HPDE6-E6E7 (cell line): ENCODE results near the gene ATF2.

Experiments
- DNase-seq: peaks from one replicate; pipeline ENCODE4 v3.0.0; 2011; ENCODE audit warnings: missing footprints; ENCODE audit errors: extremely low spot score

ATF2 gene, protein sequence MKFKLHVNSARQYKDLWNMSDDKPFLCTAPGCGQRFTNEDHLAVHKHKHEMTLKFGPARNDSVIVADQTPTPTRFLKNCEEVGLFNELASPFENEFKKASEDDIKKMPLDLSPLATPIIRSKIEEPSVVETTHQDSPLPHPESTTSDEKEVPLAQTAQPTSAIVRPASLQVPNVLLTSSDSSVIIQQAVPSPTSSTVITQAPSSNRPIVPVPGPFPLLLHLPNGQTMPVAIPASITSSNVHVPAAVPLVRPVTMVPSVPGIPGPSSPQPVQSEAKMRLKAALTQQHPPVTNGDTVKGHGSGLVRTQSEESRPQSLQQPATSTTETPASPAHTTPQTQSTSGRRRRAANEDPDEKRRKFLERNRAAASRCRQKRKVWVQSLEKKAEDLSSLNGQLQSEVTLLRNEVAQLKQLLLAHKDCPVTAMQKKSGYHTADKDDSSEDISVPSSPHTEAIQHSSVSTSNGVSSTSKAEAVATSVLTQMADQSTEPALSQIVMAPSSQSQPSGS

DNA sequence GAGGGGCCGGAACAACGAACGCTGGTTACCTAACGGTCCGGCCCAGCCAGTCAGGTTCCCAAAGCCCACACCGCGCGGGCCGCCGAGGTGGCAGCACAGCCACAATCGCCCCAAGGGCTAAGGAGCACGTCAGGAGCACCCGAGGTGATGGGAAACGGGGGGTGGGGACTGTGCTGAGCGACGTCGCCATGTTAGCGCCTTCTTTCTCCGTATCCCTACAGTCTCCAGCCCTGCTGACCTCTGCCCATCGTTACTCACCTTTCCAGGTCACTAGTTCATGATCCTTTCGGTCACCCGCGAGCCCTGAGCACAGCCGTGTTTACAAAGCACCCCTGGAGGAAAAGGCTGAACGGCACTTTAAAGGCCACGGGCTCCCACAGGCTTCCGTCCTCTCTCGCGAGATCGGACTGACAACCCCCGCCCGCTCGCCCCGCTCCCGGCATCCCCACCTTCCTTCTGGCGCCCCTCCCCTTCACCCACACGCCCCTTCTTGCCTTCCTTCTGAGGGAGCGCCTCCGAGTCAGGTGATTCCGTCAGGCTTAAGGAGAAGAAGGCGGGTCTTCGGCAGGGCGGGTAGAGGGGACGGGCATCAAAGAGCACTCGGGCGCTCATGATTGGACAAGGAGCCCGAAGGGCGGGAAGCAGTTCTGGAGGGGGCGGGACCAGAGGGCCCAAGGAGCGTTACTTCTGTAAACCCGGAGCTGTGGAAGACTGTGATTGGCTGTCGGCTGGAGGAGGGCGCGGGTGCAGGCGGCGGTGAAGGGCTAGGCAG is at the start of gene ATF2:
Gene ATF2, minus strand, starts transcription at position 412 of the 772 bp plus-strand sequence. CDS start 31,760 bp downstream, outside the sequence.
- peak; percentile 95 for DNase-seq

DNA sequence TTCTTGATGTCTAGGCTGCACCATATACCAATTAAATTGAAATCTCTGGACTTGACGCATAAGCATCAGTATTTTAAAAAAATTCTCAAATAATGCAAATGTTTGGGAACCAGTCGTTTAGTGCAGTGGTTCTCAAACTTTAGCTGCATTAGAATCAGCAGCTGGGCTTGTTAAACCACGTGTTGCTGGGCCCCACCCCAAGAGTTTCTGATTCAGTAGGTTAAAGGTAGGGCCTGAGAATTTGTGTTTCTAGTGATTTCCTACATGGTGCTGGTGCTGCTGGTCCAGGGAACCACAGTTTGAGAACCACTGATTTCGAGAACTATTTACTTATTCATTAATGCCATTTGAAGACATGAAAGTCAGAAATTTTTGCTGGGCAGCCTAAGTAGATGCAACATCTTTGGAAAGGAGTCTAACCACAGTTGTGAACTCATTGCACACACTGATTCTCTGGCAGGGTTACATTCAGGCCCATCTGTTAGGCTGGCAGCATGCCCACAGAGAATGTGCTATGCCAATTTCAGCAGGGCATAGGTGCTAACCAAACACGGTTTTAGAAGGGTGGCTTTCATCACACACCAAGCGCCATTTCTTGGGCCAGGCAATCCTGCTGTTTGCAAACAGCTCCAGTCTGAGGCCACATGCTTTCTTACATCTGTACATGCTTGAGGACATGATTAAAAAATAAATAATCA is 39.9 kb upstream of the ATF2 start:
- DNase-seq = no peak

DNA sequence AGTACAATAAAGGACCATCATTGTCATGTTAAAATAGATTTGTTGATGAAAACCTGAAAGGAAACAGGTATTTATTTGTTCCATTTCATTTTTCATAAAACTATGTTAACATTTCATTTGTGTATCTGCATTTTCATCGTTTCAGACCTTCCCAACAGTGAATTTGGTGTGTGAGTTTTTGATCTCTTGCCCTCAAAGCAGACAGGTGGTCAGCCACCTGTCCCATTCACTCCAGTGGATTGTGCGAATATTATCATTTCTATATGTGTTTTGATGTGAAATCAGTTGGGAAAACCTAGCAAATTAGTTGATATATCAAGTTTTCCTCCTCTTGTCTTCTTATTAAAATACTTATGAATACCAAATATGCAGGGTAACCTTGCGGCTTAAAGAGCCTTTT is 38.9 kb upstream of the ATF2 start:
- DNase-seq = no peak

DNA sequence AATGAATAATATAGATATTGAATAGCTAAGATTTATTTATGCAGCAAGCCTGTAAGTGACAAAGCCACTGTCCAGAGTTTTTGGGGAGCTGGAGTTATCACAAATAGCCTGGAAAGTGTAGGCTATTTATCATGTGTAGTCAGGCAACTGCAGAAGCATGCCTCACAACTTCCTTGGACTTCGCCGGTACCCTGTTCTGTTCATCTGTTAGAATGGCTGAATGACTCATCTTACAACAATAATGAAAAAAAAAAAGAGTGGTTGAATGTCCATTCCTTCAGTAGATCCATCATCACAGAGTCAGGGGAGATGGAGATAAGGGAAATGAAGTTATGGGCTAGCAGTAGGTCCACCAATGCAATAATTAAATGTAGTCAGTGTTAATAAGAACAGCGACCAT is 37.5 kb upstream of the ATF2 start:
- DNase-seq = no peak

DNA sequence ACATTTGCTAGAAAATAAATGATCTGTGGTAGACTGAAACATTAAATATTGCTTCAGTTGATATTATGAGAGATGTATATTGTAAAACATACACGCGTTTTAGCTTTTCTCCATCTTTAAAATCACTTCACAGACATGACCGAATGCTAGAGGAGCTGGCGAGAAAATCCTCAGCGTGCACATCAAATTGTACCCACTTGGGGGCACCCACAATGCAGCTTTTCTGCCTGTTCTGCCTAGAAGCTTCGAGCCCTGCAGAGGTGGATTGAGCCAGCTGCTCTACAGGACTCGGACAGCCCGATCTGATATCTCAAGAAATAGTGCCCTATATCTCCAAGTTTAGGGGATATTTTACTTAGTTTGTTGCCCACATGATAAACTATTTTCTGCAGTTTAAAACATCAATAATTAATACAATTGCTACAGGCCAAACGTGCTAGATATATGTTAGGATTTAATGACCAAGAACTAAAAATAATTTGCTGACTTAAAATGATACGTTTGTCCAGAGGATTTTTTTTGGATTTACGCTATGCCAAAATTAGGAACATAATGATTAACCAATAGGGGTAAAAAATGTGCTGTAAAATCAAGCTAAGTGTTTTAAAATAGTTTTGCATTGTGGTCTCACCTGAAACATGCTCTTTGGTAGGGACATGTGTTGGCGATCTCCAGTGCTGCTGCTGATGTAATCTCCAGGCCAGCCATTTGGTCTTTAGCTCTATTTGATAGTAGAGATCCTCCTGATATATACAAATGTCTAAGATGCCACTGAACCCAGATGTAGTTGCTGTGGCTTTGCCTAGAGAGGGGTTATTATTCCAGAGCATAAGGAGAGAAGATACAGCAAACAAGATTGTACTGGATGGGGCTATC is 35.9 kb upstream of the ATF2 start:
- peak; percentile 20 for DNase-seq

DNA sequence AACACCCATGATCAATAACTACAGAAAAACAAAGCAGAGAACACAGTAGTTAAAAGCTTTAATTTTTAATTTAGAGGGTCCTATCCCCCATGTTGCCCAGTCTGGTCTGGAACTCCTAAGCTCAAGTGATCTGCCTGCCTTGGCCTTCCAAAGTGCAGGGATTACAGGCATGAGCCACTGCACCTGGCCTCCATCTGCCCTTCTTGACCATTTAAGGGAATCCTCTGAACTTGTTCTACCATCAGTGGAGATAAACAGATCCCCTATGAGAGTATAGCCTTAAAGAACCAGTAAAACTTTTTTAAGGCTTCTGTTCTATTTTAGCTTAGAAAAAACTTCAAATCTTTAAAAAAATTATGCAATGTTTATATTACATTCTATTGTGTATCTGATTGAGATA is 27.0 kb upstream of the ATF2 start:
- no peak for DNase-seq

DNA sequence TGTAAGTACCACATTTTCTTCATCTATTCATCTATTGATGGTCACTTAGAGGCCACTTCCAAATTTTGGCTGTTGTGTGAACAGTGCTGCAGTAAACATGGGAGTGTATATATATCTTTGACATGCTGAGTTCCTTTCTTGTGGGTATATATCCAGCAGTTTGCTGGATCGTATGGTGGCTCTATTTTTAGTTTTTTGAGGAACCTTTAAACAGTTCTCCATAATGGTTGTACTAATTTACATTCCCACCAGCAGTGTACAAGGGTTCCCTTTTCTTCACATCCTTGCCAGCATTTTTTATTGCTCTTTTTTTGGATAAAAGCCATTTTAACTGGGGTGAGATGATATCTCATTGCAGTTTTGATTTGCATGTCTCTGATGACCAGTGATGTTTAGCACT is 20.8 kb upstream of the ATF2 start:
- no peak for DNase-seq

DNA sequence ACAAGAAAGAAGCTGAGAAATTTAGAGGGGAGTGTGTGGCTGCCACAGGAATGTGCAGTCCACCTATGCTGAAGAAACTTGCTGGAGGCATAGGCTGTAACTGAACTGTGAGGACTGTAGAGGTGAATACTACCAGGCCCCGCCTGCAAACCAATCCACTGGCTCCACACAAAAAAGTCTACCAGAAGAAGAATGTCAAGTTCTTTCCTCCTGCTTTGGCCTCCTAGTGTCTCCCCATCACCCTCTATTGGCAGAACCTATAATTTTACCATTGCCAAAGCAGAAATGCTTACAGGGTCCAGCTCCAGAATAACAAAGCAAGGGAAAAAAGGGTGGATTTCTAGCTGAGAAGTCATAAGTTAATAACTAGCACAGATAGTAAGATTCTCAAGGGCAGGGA is 19.4 kb upstream of the ATF2 start:
- DNase-seq = no peak

DNA sequence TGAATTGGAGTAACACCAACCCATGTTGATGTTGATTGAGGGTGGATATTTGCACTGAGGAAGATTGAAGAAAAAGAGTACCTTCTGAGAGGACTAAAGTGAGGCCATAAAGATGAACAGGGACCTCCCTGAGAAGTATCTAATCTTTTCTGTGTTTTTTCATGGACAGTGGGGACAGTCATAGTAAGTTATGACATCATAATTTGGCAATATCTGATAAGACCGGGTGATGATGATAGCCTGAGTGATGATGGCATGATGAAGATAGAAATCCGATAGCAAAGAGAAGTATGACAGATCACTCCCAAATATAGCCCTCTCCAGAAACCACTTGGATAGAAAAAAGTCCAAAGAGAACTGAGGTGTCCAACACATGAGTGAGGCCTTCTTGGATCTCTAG is 15.7 kb upstream of the ATF2 start:
- DNase-seq = no peak

DNA sequence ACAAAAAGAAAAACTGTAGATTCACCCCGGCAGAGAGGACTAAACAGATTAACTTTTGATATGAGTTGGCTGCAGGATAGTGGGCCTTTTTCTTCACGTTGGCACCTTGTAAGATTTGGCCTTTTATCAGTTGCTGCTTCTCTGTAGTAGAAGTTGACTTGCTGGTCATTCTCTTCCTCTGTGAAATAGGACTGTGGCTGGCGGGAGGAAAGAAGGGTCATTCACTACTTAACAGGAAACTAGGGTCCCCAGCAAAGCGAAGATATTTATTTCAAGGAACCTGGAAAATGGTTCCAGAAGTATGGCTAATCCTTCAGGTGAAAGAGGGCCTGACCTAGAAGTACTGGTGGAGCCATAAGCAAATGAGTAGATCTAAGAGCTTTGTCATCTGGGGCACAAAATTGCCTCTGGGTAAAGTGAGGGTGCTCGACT is 13.9 kb upstream of the ATF2 start:
- no peak for DNase-seq

DNA sequence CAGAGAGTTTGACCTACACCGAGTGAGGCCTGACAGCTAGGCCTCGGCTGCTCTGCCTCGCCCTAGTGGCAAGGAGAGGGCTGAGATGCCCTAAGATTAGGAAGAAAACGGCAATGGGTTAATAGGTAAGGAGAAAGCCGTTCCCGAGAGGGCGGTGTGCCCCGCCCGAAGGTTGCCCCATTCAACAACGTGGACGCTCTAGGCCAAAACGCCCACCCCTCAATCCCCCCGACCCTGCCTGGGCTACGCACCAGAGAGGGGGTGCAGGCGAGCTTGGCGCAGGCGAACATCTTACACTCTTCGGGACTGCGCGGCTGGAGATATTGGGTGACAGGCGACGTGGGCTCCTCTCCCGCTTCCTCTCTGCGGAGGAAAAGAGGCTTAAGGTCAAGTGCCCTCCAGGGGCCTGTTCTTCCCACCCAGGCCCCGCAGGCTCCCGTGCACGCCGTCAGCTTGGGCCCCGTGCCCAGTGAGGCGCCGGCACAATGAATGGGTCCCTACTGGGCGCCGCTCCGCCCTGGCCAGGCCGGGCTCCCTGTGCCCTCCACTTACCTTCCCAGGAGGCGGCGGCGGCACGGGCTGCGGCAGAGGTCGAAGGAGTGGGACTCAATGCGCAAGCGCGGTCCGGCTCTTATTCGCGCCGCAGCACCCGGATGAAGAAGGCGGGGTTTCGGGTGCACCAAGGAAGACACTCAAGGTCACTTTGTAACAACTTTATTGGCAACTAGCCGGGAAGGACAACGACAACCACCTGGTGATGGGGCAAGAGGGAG is 13.3 kb upstream of the ATF2 start, which contains the start of gene ATP5MC3:
Gene ATP5MC3, minus strand, starts transcription at position 607 of the 773 bp plus-strand sequence. Its CDS starts 317 bp downstream, at position 290.
- peak; percentile 95 for DNase-seq

DNA sequence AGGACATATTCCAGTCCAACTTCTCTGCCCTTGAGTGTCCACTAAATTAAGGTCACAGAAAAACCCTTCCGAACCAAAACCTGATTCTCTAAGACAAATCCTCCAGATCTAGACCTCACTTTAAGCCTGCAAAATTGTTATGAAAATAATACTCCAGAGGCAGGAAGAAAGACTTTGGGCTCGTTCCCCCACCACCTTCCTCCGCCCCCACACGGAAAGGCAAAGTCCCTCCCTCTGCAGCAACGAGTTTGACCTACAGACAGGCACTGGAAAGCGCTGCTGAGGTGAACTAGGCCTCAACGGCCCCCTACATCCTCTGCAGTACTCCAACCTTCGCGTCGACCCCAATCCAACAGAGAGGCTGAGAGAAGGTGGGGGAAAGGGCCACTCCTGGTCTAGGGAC is 12.7 kb upstream of the ATF2 start:
- DNase-seq = no peak

DNA sequence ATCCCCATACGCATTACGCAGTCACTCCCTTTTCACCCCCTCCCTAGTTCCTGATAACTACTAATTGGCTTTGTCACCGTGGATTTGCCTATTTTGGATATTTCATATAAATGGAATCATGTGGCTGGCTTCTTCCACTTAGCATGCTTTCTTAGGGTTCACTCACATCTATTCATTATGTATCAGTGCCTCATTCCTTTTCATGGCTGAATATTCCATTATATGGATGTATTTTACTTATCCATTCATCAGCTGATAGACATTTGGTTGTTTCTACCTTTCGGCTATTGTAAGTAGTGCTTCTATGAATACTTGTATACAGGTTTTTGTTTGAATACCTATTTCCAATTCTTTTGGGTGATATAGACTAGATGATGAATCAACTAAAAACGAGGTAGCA is 8.6 kb upstream of the ATF2 start:
- DNase-seq = no peak

DNA sequence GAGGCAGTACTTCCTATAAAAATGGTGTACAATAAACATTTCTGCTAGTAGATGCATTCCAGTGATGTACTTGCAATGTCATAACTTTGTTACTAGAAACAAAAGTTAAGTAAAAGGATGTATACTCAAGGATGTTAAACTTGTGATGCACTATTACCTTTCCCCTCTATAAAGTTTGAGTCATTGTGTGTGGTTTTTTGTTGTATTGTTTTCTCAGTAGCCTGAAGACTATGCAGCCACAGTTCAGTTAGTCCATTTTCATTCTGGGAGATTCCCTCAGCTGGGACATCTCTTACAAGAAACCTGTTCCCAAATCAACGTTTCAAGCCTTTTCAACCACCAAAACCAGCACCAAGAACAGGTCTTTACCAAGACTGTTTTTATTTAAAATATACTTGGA is 7.9 kb upstream of the ATF2 start:
- DNase-seq = no peak

DNA sequence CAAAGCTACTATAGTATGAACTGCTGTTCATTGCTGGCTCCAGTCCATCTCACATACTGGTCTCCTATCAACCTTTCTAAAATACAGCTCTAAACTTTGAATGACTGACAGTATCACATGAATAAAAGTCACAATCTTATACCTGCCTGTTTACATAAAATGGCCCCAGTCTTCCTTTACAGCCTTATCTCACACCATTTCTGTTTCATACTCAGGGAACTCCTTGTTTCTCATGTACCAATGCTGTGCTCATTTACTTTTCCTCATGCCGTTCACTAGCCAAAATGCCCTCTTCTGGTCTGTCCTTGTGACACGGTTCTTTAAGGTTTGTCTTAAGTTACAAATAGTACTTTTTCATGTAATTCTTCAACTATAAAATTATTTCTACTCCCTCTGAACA is 7.3 kb upstream of the ATF2 start:
- DNase-seq = no peak

DNA sequence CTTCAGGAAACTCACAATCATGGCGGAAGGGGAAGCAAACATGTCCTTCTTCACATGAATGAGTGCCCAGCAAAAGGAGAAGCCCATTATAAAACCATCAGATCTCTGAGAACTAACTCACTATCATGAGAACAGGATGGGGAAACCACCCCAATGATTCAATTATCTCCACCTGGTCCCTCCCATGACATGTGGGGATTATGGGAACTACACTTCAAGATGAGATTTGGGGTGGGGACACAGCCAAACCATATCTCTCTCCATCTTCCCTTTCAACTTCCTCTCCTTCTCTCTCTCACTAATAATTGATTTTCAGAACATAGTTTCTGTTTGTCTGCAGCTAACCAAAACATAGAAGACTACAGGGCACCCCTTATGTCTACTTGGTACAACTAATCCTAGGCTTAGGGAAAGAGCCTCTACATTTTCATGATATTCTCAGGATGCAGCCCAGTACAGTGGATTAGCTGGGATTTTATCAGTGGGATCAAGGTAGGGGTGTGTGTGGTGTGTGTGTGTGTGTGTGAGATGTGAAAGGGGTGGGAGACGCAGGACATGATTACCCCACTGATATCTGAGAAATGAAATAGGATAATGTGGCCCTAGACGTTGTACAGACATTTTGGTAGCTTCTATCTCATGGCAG is 2.8 kb upstream of the ATF2 start:
- no peak for DNase-seq

DNA sequence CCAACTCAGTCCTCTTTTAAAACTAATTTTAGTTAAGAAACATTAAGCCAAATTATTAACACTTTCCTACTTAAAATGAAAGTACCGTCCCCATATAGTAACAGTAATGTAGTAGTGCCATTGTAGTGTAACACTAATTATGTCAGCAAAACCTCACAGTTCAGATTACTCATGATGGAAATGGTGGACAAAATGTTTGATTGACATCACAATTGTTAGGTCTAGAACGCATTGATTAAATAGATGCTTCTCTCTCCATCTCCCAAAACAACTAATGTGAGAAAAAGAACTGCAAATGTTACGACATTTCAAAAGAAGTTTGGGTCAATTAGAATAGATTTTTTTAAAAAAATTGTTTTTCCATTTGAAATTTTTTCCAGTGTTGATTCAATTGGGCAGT is 1.2 kb upstream of the ATF2 start:
- no peak for DNase-seq

DNA sequence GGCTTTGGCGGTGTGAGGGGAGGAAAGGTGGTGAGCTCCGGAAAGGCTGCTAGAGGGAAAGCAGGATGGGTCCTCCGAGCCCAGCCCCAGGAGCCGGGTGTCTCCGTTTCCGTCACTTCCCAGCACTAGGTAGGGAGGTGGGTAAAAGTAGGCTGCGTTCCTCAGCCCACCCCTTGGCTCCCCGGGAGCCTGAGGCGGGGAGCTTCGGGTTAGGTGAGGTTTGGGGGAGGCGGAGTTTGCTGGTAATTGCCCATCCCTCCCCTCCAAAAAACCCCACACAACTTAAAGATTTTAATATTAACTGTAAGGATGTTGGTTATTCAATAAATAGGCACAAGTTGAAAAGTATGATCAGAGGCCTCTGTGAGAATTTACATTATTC is 552 bp upstream of the ATF2 start:
- no peak for DNase-seq

DNA sequence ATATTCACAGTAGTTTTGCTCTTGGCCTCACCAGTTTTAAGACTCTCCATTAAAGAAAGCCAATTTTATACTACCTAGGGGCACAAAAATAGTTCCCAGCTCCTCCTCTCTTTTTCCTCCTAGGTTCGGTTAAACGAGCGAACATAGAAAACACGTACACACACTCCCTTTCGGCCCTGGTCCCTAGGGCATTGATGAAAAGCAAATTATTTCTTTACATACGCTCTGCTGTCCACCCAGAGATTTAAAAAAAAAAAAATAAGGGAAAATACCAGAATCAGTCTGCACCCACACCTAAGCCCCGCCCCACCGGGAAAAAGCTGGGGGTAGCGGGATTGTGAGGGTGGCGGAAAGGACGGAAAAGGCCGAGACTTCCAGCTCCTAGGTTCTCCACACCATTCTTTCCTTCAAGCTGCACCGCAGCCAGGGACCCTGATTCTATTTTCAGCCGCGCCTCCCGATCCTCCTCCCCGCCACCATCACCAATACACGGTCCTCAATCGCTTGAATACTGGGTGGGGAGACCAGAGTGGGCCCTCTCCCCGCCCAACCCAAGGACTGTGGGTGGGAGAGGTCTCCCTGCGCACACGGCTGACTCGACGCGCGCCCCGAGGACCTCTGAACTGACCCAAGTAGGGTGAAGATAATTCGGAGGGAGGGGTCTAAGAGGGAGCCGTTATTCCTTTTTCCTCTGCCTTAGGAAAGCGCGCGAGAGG is 769 bp downstream of the ATF2 start:
- DNase-seq = peak; percentile 37
